IMR-90 (cell line): ENCODE results near the gene LTBP1. TPM values are rescaled to one million over a fixed set of nuclear protein-coding genes. Genes with fewer than 3 reads are reported as not detected.
A peak's percentile ranks its signal among the peaks of the same experiment; 100 is the strongest.

Experiments used
- ATAC-seq: fragments of 200-7000 bp; cut with Tn5 transposase; 2 replicates; pipeline ENCODE4 v1.9.1; 2020; ENCODE audit warnings: low read depth, mild to moderate bottlenecking, moderate library complexity
- BruUV-seq: library from RNA; stranded (reverse); fragments of 400-500 nt; replicated peaks from 2 replicates; lab custom pipeline; 2021; lab: Mats Ljungman, UMichigan
- CTCF ChIA-PET: fragments of 300-600 bp; formaldehyde crosslinking; extraction: SDS; loops from one replicate; lab custom pipeline; 2021; ENCODE audit warnings: antibody characterized with exemption; lab: Yijun Ruan, JAX
- POLR2A ChIA-PET: fragments of 300-600 bp; sonication (Branson Sonifier 250); formaldehyde crosslinking; loops from one replicate; lab custom pipeline; 2022; ENCODE audit warnings: antibody characterized with exemption; ENCODE audit not compliant: unreplicated experiment; lab: Charles Lee
- DNase-seq: peaks from one replicate; pipeline ENCODE4 v3.0.0; 2013
- H2AFZ ChIP-seq: replicated peaks from 2 replicates; pipeline ENCODE3; 2013; ENCODE audit warnings: low read length, mild to moderate bottlenecking; ENCODE audit not compliant: poor library complexity
- H2AK5ac ChIP-seq: 2 replicates; pipeline ENCODE4 v1.6.1; 2013; ENCODE audit warnings: low read depth, low read length, inconsistent platforms
- H2AK9ac ChIP-seq: replicated peaks from 2 replicates; pipeline ENCODE3; 2013; ENCODE audit warnings: mild to moderate bottlenecking, low read depth, low read length, moderate library complexity; ENCODE audit not compliant: poor library complexity
- H2BK120ac ChIP-seq: 2 replicates; pipeline ENCODE4 v1.6.1; 2013; ENCODE audit warnings: low read depth, low read length, inconsistent platforms
- H2BK15ac ChIP-seq: 3 replicates; pipeline ENCODE4 v1.6.1; 2013; ENCODE audit warnings: low read depth, low read length, inconsistent platforms
- H2BK20ac ChIP-seq: 2 replicates; pipeline ENCODE4 v1.6.1; 2013; ENCODE audit warnings: low read depth, mild to moderate bottlenecking, inconsistent platforms, low read length, moderate library complexity
- H2BK5ac ChIP-seq: 2 replicates; pipeline ENCODE4 v1.6.1; 2013; ENCODE audit warnings: mild to moderate bottlenecking, low read depth, low read length, inconsistent platforms; ENCODE audit not compliant: poor library complexity, severe bottlenecking
- H3K14ac ChIP-seq: replicated peaks from 2 replicates; pipeline ENCODE4 v1.6.1; 2013; ENCODE audit warnings: low read depth, low read length, inconsistent platforms
- H3K18ac ChIP-seq: 2 replicates; pipeline ENCODE4 v1.6.1; 2013; ENCODE audit warnings: low read depth, low read length, control low read depth
- H3K23ac ChIP-seq: 2 replicates; pipeline ENCODE4 v1.6.1; 2013; ENCODE audit warnings: low read depth, low read length, inconsistent platforms
- H3K27ac ChIP-seq: 2 replicates; pipeline ENCODE4 v1.5.1; 2013; ENCODE audit warnings: mild to moderate bottlenecking, control low read depth, low read length; ENCODE audit not compliant: insufficient read depth
- H3K27me3 ChIP-seq: 2 replicates; pipeline ENCODE4 v1.6.1; 2013; ENCODE audit warnings: low read length; ENCODE audit not compliant: control insufficient read depth, insufficient read depth
- H3K36me3 ChIP-seq: 2 replicates; pipeline ENCODE4 v1.6.1; 2013; ENCODE audit warnings: low read length, mixed read lengths; ENCODE audit not compliant: control insufficient read depth, insufficient read depth
- H3K4ac ChIP-seq: 2 replicates; pipeline ENCODE4 v1.6.1; 2013; ENCODE audit warnings: low read depth, low read length, inconsistent platforms
- H3K4me1 ChIP-seq: 2 replicates; pipeline ENCODE4 v1.6.1; 2013; ENCODE audit warnings: low read length, mixed read lengths; ENCODE audit not compliant: control insufficient read depth, insufficient read depth
- H3K4me2 ChIP-seq: 2 replicates; pipeline ENCODE4 v1.6.1; 2013; ENCODE audit warnings: low read depth, mild to moderate bottlenecking, control low read depth, low read length, moderate library complexity
- H3K4me3 ChIP-seq: 2 replicates; pipeline ENCODE4 v1.5.1; 2013; ENCODE audit warnings: low read depth, mild to moderate bottlenecking, control low read depth, low read length, moderate library complexity; ENCODE audit not compliant: insufficient read depth
- H3K56ac ChIP-seq: 2 replicates; pipeline ENCODE4 v1.6.1; 2013; ENCODE audit warnings: low read length, inconsistent platforms; ENCODE audit not compliant: insufficient read depth; ENCODE audit errors: extremely low read depth
- H3K79me1 ChIP-seq, 2 experiments: 2 replicates each; pipeline ENCODE4 v1.6.1; 2013; ENCODE audit warnings: low read length in 2 of 2, inconsistent platforms in 1 of 2, low read depth in 1 of 2
- H3K9ac ChIP-seq: 2 replicates; pipeline ENCODE4 v1.6.1; 2013; ENCODE audit warnings: low read depth, low read length, control low read depth
- H3K9me1 ChIP-seq: 2 replicates; pipeline ENCODE4 v1.6.1; 2013; ENCODE audit warnings: low read length, inconsistent platforms; ENCODE audit not compliant: insufficient read depth
- H3K9me3 ChIP-seq: 2 replicates; pipeline ENCODE4 v1.6.1; 2013; ENCODE audit warnings: low read length; ENCODE audit not compliant: control insufficient read depth, insufficient read depth
- H4K20me1 ChIP-seq: 2 replicates; pipeline ENCODE4 v1.6.1; 2013; ENCODE audit warnings: low read length, inconsistent platforms; ENCODE audit not compliant: insufficient read depth
- H4K5ac ChIP-seq: 2 replicates; pipeline ENCODE4 v1.6.1; 2013; ENCODE audit warnings: mild to moderate bottlenecking, low read depth, low read length, control low read depth
- H4K8ac ChIP-seq, 2 experiments: 2 replicates each; pipeline ENCODE4 v1.6.1; 2013; ENCODE audit warnings: low read depth in 2 of 2, low read length in 2 of 2, control low read depth in 1 of 2, inconsistent platforms in 1 of 2
- H4K91ac ChIP-seq: 2 replicates; pipeline ENCODE4 v1.6.1; 2013; ENCODE audit warnings: low read depth, low read length, inconsistent platforms; ENCODE audit not compliant: insufficient read depth
- BHLHE40 ChIP-seq: fragments of 150-350 bp; IDR thresholded peaks from 2 replicates; pipeline ENCODE4 v1.6.1; 2016; ENCODE audit warnings: mild to moderate bottlenecking, low read depth, low read length
- CEBPB ChIP-seq: IDR thresholded peaks from 2 replicates; pipeline ENCODE4 v1.6.1; 2012; ENCODE audit warnings: low read depth, low read length, improper control_type of control experiment
- CHD1 ChIP-seq: IDR thresholded peaks from 2 replicates; pipeline ENCODE4 v1.6.1; 2012; ENCODE audit warnings: low read depth, low read length, improper control_type of control experiment
- CTCF ChIP-seq: conservative IDR thresholded peaks from 2 replicates; pipeline ENCODE4 v1.5.1; 2012; ENCODE audit warnings: mild to moderate bottlenecking, low read depth, low read length, improper control_type of control experiment
- ELK1 ChIP-seq: fragments of 150-350 bp; IDR thresholded peaks from 2 replicates; pipeline ENCODE4 v1.6.1; 2016; ENCODE audit warnings: low read depth, mild to moderate bottlenecking, low read length, moderate library complexity, borderline replicate concordance
- FOS ChIP-seq: fragments of 150-350 bp; IDR thresholded peaks from 2 replicates; pipeline ENCODE4 v1.6.1; 2016; ENCODE audit warnings: low read depth, low read length
- MAFK ChIP-seq: IDR thresholded peaks from 2 replicates; pipeline ENCODE4 v1.6.1; 2012; ENCODE audit warnings: low read depth, low read length, improper control_type of control experiment
- MAZ ChIP-seq: IDR thresholded peaks from 2 replicates; pipeline ENCODE4 v1.6.1; 2012; ENCODE audit warnings: low read depth, mild to moderate bottlenecking, low read length, improper control_type of control experiment, moderate library complexity, borderline replicate concordance
- MXI1 ChIP-seq: IDR thresholded peaks from 2 replicates; pipeline ENCODE4 v1.6.1; 2012; ENCODE audit warnings: low read depth, mild to moderate bottlenecking, low read length, moderate library complexity, borderline replicate concordance
- NFE2L2 ChIP-seq: fragments of 150-350 bp; IDR thresholded peaks from 2 replicates; pipeline ENCODE4 v1.6.1; 2016; ENCODE audit warnings: low read depth, mild to moderate bottlenecking, low read length
- POLR2A ChIP-seq: IDR thresholded peaks from 2 replicates; pipeline ENCODE4 v1.6.1; 2012; ENCODE audit warnings: mild to moderate bottlenecking, low read depth, low read length
- RAD21 ChIP-seq: IDR thresholded peaks from 2 replicates; pipeline ENCODE4 v1.6.1; 2012; ENCODE audit warnings: low read length, improper control_type of control experiment
- RCOR1 ChIP-seq: IDR thresholded peaks from 2 replicates; pipeline ENCODE4 v1.6.1; 2012; ENCODE audit warnings: mild to moderate bottlenecking, low read length, improper control_type of control experiment; ENCODE audit not compliant: insufficient replicate concordance
- RFX5 ChIP-seq: IDR thresholded peaks from 2 replicates; pipeline ENCODE4 v1.8.0; 2012; ENCODE audit warnings: low read depth, mild to moderate bottlenecking, low read length, moderate library complexity
- SMC3 ChIP-seq: fragments of 150-350 bp; IDR thresholded peaks from 2 replicates; pipeline ENCODE4 v1.6.1; 2016; ENCODE audit warnings: low read depth, mild to moderate bottlenecking, antibody characterized with exemption, low read length, moderate library complexity
- USF2 ChIP-seq: fragments of 150-350 bp; IDR thresholded peaks from 2 replicates; pipeline ENCODE4 v1.6.1; 2017; ENCODE audit warnings: mild to moderate bottlenecking, antibody characterized with exemption, low read length, low read depth
- WGBS, 2 experiments: methylation state at CpG; one replicate each; pipeline versions ENCODE4 v1.1.5 to v1.1.7; 2013; ENCODE audit warnings: missing lambda C conversion rate in 2 of 2; ENCODE audit not compliant: insufficient read length in 1 of 2; ENCODE audit errors: extremely low coverage in 2 of 2; 5-methylcytosine and 5-hydroxymethylcytosine counted together
- dilution Hi-C: fragments of 300-500 bp; cut with HindIII; formaldehyde crosslinking; loops from one replicate; pipeline ENCODE4 v1.14.3; 2018; ENCODE audit warnings: low sequenced_read_pairs; ENCODE audit not compliant: unreplicated experiment
- in situ Hi-C: fragments of 300-500 bp; cut with MboI; formaldehyde crosslinking; loops from 3 replicates; pipeline ENCODE4 v1.14.3; 2019; ENCODE audit warnings: low sequenced_read_pairs, inconsistent platforms, mixed read lengths
- intact Hi-C: fragments of 100-400 bp; cut with micrococcal nuclease; formaldehyde crosslinking; loops from 2 replicates; pipeline ENCODE4 v1.10.0; 2022
- polyA plus RNA-seq, 3 experiments: library from polyadenylated mRNA; depleted of rRNA; stranded (reverse); fragments of >200 nt; gene quantifications; 2 replicates each; pipeline ENCODE4 v1.2.3, GENCODE V29; 2012; ENCODE audit warnings: low replicate concordance in 1 of 3
- total RNA-seq: library from RNA; depleted of rRNA; stranded (reverse); fragments of >200 nt; gene quantifications from 2 replicates; pipeline ENCODE4 v1.2.3, GENCODE V29; 2012

The LTBP1 gene
- total and polyA plus RNA-seq, 2 of the 4 experiments (the other 2 are of a cell fraction) = 235 to 326 TPM

- intact Hi-C loops = no loop called here
- no peak overlapping the region for H2BK15ac ChIP-seq
- in situ Hi-C loops = no loop called here
- H4K8ac ChIP-seq = no peak overlapping the region
- no peaks in the 10 kb centered on the region for H3K36me3 ChIP-seq
- no peak overlapping the region for H2BK5ac ChIP-seq
- H3K23ac ChIP-seq = no peak overlapping the region
- ATAC-seq = no peak; the same call in 1 of the 2 replicates
- dilution Hi-C loops = no loop called here
- H3K4me1 ChIP-seq = peaks cover 10% of the 10 kb centered on the region
- 90% methylated on average over 2 of the region's 3 CpGs; no CpG with 5 or more reads in 1 of the 2 experiments for WGBS, 2 experiments
- 0 out of 2 replicates have a peak overlapping the region, but pooled peaks have one; percentile 28 for H3K18ac ChIP-seq
- H4K91ac ChIP-seq = no peak overlapping the region
- no peak overlapping the region for H3K14ac ChIP-seq
- TF ChIP-seq CTCF = no peak
- TF ChIP-seq RFX5 = no peak
- TF ChIP-seq MXI1 = no peak
- TF ChIP-seq FOS = no peak
- TF ChIP-seq MAFK = no peak
- TF ChIP-seq NFE2L2 = no peak
- TF ChIP-seq BHLHE40 = no peak
- no peak for TF ChIP-seq CEBPB
- TF ChIP-seq CHD1 = no peak
- TF ChIP-seq RAD21 = no peak
- no peak for TF ChIP-seq USF2
- no peak for TF ChIP-seq SMC3
- no peak for TF ChIP-seq ELK1
- TF ChIP-seq RCOR1 = no peak
- no peak for TF ChIP-seq POLR2A
- no peak for TF ChIP-seq MAZ
- no peaks in the 10 kb centered on the region for H3K27me3 ChIP-seq
- ChIA-PET POLR2A (interaction anchor here (0.5 kb wide), 1 partner anchor 118 kb away, joined by 3 read pairs; the partner anchor contains the start of gene LTBP1), CTCF (no interaction called here)
- H3K4ac ChIP-seq = 0 out of 2 replicates have a peak overlapping the region, but pooled peaks have one; percentile 6
- H2AK5ac ChIP-seq = 0 out of 2 replicates have a peak overlapping the region, but pooled peaks have one; percentile 6
- no TSS peak for BruUV-seq
- peaks cover 6% of the 10 kb centered on the region for H3K9me1 ChIP-seq
- no peaks in the 10 kb centered on the region for H4K20me1 ChIP-seq
- H3K4me2 ChIP-seq = no peak overlapping the region
- H4K5ac ChIP-seq = no peak overlapping the region
- H3K79me1 ChIP-seq = peaks cover 6 to 17% of the 10 kb centered on the region in 2 experiments
- no peak overlapping the region for H2BK120ac ChIP-seq
- peaks cover 2% of the 10 kb centered on the region; the same call in 1 of the 2 replicates for H3K9me3 ChIP-seq
- H3K27ac ChIP-seq = no peak overlapping the region
- DNase-seq = no peak
- H2AFZ ChIP-seq = no peak overlapping the region
- H2BK20ac ChIP-seq = no peak overlapping the region
- H3K4me3 ChIP-seq = no peak overlapping the region
- no peak overlapping the region for H3K56ac ChIP-seq
- H2AK9ac ChIP-seq = no peak overlapping the region
- H3K9ac ChIP-seq = no peak overlapping the region
These were observed 117.6 kb downstream of the LTBP1 start for GRCh38 chr2:33064349-33064801.
